ENCODE results near the gene IRF1. TPM values are rescaled to one million over a fixed set of nuclear protein-coding genes. Genes with fewer than 3 reads are reported as not detected.
"Not testable (repeated sequence)": the region's sequence is repeated elsewhere in the genome, so short reads cannot be mapped to it uniquely, and the experiment has no call there.

The IRF1 gene
- total RNA-seq, 1 donor from 2014 or later, result 75.3 TPM

DNA sequence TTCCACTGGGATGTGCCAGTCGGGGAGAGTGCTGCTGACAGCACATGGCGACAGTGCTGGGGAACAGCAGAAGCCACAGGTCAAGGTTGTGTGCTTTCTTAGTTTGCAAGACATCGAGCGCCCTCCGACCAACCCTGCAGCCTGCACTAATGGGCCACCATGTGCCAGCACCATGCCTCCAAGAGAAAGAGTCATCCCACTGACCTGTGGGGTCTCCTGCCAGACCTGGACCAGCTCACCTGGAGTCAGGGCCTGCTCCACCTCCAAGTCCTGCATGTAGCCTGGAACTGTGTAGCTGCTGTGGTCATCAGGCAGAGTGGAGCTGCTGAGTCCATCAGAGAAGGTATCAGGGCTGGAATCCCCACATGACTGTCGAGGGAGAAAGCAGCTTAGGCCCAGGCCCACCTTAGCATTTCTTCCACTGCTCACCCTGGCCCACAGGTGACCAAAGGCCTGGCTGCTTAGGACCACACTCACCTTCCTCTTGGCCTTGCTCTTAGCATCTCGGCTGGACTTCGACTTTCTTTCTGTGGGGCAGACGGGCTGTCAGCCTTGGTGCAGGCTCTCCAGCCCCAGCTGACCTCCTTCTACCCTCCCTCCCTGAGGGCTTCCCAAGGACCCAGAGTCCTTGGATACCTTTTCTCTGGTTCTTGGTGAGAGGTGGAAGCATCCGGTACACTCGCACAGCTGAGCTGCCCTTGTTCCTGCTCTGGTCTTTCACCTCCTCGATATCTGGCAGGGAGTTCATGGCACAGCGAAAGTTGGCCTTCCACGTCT, 4.1 kb downstream of the IRF1 start:
- Histone ChIP-seq H3K36me3 (ENCODE audit: control insufficient read depth, insufficient read depth, low read length) (peaks cover 5% of the 10 kb centered on the region), H3K4me3 (ENCODE audit: low read depth, low read length) (no peak overlapping the region), H3K27me3 (ENCODE audit: control insufficient read depth, insufficient read depth, low read length) (no peaks in the 10 kb centered on the region)
- no peak for DNase-seq (ENCODE audit: low read depth)
- TF ChIP-seq, protein P1, sequence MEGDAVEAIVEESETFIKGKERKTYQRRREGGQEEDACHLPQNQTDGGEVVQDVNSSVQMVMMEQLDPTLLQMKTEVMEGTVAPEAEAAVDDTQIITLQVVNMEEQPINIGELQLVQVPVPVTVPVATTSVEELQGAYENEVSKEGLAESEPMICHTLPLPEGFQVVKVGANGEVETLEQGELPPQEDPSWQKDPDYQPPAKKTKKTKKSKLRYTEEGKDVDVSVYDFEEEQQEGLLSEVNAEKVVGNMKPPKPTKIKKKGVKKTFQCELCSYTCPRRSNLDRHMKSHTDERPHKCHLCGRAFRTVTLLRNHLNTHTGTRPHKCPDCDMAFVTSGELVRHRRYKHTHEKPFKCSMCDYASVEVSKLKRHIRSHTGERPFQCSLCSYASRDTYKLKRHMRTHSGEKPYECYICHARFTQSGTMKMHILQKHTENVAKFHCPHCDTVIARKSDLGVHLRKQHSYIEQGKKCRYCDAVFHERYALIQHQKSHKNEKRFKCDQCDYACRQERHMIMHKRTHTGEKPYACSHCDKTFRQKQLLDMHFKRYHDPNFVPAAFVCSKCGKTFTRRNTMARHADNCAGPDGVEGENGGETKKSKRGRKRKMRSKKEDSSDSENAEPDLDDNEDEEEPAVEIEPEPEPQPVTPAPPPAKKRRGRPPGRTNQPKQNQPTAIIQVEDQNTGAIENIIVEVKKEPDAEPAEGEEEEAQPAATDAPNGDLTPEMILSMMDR (IDR thresholded peaks at IDR 0.05; ENCODE audit: insufficient read depth, low read length, poor library complexity, severe bottlenecking), result no peak

DNA sequence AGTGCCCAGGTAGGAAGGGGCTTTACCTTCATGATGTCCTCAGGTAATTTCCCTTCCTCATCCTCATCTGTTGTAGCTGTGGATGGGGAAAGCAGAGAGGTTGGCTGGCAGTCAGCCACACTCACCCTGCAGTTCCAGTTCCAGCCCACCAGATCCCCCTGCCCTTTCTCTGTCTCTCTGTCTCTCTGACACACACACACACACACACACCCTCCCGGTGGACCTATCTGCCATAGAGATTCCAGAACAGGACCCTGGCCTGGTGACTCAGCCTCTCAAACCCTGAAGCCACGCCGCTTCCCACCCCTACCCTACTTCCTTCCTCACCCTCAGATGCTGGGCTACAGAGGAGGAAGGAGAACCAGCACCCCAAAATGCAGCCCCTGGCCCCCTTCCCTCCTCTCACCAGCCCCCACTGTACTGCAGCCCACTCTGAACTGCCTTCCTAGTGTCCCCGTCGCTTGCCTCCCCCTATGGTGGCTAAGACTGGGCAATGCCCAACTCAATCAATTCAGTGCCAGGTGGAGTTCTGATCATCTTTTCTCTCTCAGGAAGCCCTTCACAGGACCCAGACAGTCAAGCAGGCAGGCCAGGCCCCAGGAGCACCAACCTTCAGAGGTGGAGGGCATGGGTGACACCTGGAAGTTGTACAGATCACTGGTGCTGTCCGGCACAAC, 4.8 kb downstream of the IRF1 start:
- H3K36me3 ChIP-seq (ENCODE audit: control insufficient read depth, insufficient read depth, low read length), result peaks cover 5% of the 10 kb centered on the region
- TF ChIP-seq, protein P1 (IDR thresholded peaks at IDR 0.05; ENCODE audit: insufficient read depth, low read length, poor library complexity, severe bottlenecking), result no peak
- H3K27me3 ChIP-seq (ENCODE audit: control insufficient read depth, insufficient read depth, low read length), result no peaks in the 10 kb centered on the region
- DNase-seq (ENCODE audit: low read depth), result no peak
- H3K4me3 ChIP-seq (ENCODE audit: low read depth, low read length), result no peak overlapping the region

DNA sequence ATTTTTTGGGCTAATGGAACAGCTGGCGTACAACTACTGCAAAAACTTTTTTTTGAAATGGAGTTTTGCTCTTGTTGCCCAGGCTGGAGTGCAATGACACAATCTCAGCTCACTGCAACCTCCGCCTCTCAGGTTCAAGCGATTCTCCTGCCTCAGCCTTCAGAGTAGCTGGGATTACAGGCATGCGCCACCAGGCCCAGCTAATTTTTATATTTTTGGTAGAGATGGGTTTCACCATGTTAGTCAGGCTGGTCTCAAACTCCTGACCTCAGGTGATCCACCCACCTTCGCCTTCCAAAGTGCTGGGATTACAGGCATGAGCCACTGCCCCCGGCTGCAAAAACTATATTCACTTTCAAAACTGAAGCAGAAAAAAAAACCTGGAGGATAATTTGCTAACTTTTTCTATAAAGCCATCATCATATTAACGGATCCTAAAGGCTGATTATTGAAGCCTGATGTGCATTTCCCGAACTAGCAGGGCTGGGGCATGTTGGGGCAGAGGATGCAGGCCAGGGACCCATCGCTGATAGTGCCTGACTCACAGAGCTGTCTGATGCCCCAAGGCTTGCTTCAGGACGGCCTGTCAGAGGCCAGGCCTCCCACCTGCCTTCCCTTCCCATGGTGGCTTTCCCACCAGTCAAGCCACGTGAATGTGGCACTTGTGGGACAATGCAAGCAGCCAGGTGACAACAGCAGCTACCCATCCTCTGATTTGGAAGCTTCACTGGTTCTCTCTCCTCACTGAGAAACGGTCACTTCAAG, 5.5 kb downstream of the IRF1 start:
- not testable (repeated sequence) for H3K4me3 ChIP-seq (ENCODE audit: low read depth, low read length); H3K27me3 ChIP-seq (ENCODE audit: control insufficient read depth, insufficient read depth, low read length); DNase-seq (ENCODE audit: low read depth); H3K36me3 ChIP-seq (ENCODE audit: control insufficient read depth, insufficient read depth, low read length)

DNA sequence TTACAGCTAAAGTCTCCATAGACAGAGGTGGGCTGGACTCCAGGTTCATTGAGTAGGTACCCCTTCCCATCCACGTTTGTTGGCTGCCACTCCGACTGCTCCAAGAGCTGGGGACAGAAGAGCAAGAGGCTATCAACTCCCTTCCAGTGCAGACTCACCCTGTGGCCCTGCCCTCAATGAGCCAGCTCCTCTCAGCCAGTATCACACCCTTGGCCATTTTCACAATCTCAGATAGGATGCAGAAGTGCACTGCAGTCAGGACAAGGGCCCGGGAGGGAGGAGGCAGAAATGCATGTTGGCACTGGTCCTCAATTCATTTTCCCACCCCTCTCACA, 6.2 kb downstream of the IRF1 start:
- TF ChIP-seq, protein P1 (IDR thresholded peaks at IDR 0.05; ENCODE audit: insufficient read depth, low read length, poor library complexity, severe bottlenecking), result no peak
- H3K27me3 ChIP-seq (ENCODE audit: control insufficient read depth, insufficient read depth, low read length), result no peaks in the 10 kb centered on the region
- DNase-seq (ENCODE audit: low read depth), result no peak
- H3K4me3 ChIP-seq (ENCODE audit: low read depth, low read length), result no peak overlapping the region
- H3K36me3 ChIP-seq (ENCODE audit: control insufficient read depth, insufficient read depth, low read length), result peaks cover 5% of the 10 kb centered on the region

DNA sequence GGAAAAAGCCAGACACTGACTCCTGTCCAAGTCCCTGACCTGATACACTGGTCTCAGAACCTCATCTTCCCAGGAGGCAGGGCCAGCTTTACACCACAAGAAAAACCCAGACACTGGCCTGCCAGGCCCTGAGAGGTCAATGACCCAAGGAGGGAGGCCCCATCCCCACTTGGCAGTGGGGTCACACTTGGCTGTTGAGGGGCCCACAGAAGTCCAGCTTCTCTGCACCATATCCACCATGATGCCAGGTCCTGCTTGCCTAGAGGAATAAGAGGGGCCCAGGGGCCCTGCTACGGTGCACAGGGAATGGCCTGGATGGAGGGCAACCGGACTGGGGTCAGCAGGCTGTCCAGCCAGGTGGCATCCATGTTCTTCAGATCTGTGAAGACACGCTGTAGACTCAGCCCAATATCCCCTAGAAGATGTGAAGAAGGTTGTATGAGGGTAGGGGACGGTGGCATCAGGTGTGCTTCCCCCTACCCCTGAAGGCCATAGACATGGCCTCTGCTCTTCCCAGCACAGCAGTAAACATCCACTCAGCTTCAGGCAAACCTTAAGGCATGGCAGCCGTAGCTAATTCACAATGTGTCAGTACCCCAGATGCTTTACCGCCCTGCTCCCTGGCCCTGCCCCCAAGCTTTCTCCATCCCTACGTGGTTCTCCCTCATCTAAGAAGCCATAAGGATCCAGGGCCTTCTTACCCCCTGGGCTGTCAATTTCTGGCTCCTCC, 6.7 kb downstream of the IRF1 start:
- Histone ChIP-seq H3K27me3 (ENCODE audit: control insufficient read depth, insufficient read depth, low read length) (no peaks in the 10 kb centered on the region), H3K4me3 (ENCODE audit: low read depth, low read length) (no peak overlapping the region), H3K36me3 (ENCODE audit: control insufficient read depth, insufficient read depth, low read length) (peaks cover 5% of the 10 kb centered on the region)
- TF ChIP-seq, protein P1 (IDR thresholded peaks at IDR 0.05; ENCODE audit: insufficient read depth, low read length, poor library complexity, severe bottlenecking), result no peak
- DNase-seq (ENCODE audit: low read depth), result no peak

DNA sequence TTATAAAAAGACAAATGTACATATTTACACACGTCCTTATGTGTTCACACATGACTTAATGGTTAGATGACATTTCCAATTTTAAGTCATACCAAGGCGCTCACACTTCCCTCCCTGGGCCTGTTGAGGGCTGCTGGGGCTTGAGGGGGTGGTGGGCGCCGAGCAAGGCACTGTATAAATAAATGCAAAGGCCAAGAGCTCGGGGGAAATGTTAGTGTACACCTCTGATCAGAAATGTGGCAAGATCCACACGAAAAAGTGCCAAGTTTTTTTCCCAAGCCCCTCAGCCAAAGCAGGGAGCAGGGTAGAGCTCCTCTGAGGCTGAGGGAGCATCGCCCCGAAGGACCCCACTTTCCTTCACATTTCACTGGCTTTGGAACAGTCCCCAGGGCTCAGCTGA, 7.5 kb downstream of the IRF1 start:
- H3K36me3 ChIP-seq (ENCODE audit: control insufficient read depth, insufficient read depth, low read length), result peaks cover 5% of the 10 kb centered on the region
- H3K27me3 ChIP-seq (ENCODE audit: control insufficient read depth, insufficient read depth, low read length), result no peaks in the 10 kb centered on the region
- H3K4me3 ChIP-seq (ENCODE audit: low read depth, low read length), result no peak overlapping the region
- DNase-seq (ENCODE audit: low read depth), result no peak
- TF ChIP-seq, protein P1 (IDR thresholded peaks at IDR 0.05; ENCODE audit: insufficient read depth, low read length, poor library complexity, severe bottlenecking), result no peak

All from kidney epithelial cell (primary cell).